ENCODE measurements around the gene CD9. TPM values are rescaled to one million over a fixed set of nuclear protein-coding genes. Genes with fewer than 3 reads are reported as not detected.
"Not testable (repeated sequence)": the region's sequence is repeated elsewhere in the genome, so short reads cannot be mapped to it uniquely, and the experiment has no call there.

The CD9 gene
- polyA plus RNA-seq, 1 donor (not counting 4 experiments of a cell fraction or from before 2014, with no cell fraction given): 1,084 TPM

DNA sequence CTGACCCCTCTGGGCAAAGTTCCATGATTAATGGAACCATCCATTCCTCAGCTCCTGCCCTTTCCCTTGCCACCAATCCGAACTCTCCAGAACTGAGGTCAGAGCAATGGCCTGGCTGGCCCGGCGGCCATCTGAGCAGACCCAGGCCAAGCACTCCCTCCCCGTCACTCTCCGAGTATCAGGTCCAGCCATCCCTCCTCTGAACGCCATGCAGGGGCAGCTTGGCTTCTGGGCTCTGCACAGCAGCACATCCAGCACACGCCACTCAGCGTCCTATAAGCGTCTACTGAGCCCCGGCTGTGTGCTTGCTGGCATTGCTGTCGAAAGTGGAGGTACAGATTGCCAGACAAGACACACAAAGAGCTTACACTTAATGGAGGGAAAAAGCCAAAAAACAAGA lies 41.5 kb upstream of the CD9 start:
- no peak for DNase-seq (ENCODE audit: low read depth, low spot score)
- H3K36me3 ChIP-seq (ENCODE audit: control insufficient read depth in 2 of 2, extremely low read depth in 1 of 2, insufficient read depth in 2 of 2, low read length in 2 of 2): no peaks in the 10 kb centered on the region
- H2AFZ ChIP-seq (ENCODE audit: control insufficient read depth, low read length): no peak overlapping the region
- H3K9ac ChIP-seq (ENCODE audit: control insufficient read depth, extremely low read depth, insufficient read depth, low read length): no peak overlapping the region
- H3K4me1 ChIP-seq (ENCODE audit: control insufficient read depth, extremely low read depth, insufficient read depth, low read length): no peaks in the 10 kb centered on the region
- no peaks in the 10 kb centered on the region for H3K9me3 ChIP-seq (ENCODE audit: control insufficient read depth, low read depth, low read length)
- no peak overlapping the region for H3K4me2 ChIP-seq (ENCODE audit: control insufficient read depth, extremely low read depth, insufficient read depth, low read depth, low read length)
- H3K27ac ChIP-seq (ENCODE audit: control insufficient read depth, insufficient read depth, low read length): no peak overlapping the region
- no peaks in the 10 kb centered on the region for H3K79me2 ChIP-seq (ENCODE audit: control insufficient read depth, insufficient read depth, low read length)
- dilution Hi-C loops (cut with MboI; ENCODE audit: extremely low pct_ligation_motif_present, low sequenced_read_pairs): no loop called here
- H3K4me3 ChIP-seq (ENCODE audit: control insufficient read depth in 2 of 3, extremely low read depth in 1 of 3, insufficient read depth in 2 of 3, low read depth in 1 of 3, low read length in 3 of 3): no peak overlapping the region
- no peak for FAIRE-seq
- H3K9me1 ChIP-seq (ENCODE audit: control insufficient read depth, extremely low read depth, insufficient read depth, low read length): no peaks in the 10 kb centered on the region
- no peaks in the 10 kb centered on the region for H4K20me1 ChIP-seq (ENCODE audit: control insufficient read depth, extremely low read depth, insufficient read depth, low read length)
- TF ChIP-seq EZH2 (IDR thresholded peaks at IDR 0.05; ENCODE audit: low read length): no peak
- TF ChIP-seq, protein P1, sequence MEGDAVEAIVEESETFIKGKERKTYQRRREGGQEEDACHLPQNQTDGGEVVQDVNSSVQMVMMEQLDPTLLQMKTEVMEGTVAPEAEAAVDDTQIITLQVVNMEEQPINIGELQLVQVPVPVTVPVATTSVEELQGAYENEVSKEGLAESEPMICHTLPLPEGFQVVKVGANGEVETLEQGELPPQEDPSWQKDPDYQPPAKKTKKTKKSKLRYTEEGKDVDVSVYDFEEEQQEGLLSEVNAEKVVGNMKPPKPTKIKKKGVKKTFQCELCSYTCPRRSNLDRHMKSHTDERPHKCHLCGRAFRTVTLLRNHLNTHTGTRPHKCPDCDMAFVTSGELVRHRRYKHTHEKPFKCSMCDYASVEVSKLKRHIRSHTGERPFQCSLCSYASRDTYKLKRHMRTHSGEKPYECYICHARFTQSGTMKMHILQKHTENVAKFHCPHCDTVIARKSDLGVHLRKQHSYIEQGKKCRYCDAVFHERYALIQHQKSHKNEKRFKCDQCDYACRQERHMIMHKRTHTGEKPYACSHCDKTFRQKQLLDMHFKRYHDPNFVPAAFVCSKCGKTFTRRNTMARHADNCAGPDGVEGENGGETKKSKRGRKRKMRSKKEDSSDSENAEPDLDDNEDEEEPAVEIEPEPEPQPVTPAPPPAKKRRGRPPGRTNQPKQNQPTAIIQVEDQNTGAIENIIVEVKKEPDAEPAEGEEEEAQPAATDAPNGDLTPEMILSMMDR (optimal IDR thresholded peaks at IDR 0.05 in 1 of 3, IDR thresholded peaks at IDR 0.05 in 1 of 3, conservative IDR thresholded peaks at IDR 0.05 in 1 of 3; ENCODE audit: extremely low read depth in 1 of 3, insufficient read depth in 2 of 3, low read length in 3 of 3): no peak
- peaks cover 8% of the 10 kb centered on the region for H3K27me3 ChIP-seq (ENCODE audit: control insufficient read depth, extremely low read depth, insufficient read depth, low read length)

DNA sequence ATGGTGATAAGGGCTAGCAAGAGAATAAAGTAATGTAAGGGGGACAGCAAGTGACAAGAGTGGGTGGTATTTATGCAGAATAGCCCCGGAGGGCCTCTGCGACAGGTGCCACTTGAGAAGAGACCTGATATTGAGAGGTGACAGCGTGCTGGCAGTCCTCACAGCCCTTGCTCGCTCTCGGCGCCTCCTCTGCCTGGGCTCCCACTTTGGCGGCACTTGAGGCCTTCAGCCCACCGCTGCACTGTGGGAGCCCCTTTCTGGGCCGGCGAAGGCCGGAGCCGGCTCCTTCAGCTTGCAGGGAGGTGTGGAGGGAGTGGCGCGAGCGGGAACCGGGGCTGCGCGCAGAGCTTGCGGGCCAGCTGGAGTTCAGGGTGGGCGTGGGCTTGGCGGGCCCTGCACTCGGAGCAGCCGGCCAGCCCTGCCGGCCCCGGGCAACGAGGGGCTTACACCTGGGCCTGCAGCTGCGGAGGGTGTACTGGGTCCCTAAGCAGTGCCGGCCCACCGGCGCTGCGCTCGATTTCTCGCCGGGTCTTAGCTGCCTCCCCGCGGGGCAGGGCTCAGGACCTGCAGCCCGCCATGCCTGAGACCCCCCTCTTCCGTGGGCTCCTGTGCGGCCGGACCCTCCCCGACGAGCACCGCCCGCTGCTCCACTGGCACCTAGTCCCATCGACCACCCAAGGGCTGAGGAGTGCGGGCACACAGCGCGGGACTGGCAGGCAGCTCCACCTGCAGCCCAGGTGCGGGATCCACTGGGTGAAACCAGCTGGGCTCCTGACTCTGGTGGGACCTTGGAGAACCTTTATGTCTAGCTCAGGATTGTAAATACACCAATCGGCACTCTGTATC lies 40.8 kb upstream of the CD9 start:
- H3K4me3 ChIP-seq (ENCODE audit: control insufficient read depth in 2 of 3, extremely low read depth in 1 of 3, insufficient read depth in 2 of 3, low read depth in 1 of 3, low read length in 3 of 3); H3K4me1 ChIP-seq (ENCODE audit: control insufficient read depth, extremely low read depth, insufficient read depth, low read length); H3K27ac ChIP-seq (ENCODE audit: control insufficient read depth, insufficient read depth, low read length); FAIRE-seq; H3K79me2 ChIP-seq (ENCODE audit: control insufficient read depth, insufficient read depth, low read length); H4K20me1 ChIP-seq (ENCODE audit: control insufficient read depth, extremely low read depth, insufficient read depth, low read length); DNase-seq (ENCODE audit: low read depth, low spot score); H3K27me3 ChIP-seq (ENCODE audit: control insufficient read depth, extremely low read depth, insufficient read depth, low read length); H3K9me3 ChIP-seq (ENCODE audit: control insufficient read depth, low read depth, low read length); H2AFZ ChIP-seq (ENCODE audit: control insufficient read depth, low read length); dilution Hi-C loops (cut with MboI; ENCODE audit: extremely low pct_ligation_motif_present, low sequenced_read_pairs); H3K36me3 ChIP-seq (ENCODE audit: control insufficient read depth in 2 of 2, extremely low read depth in 1 of 2, insufficient read depth in 2 of 2, low read length in 2 of 2); H3K4me2 ChIP-seq (ENCODE audit: control insufficient read depth, extremely low read depth, insufficient read depth, low read depth, low read length); H3K9me1 ChIP-seq (ENCODE audit: control insufficient read depth, extremely low read depth, insufficient read depth, low read length); H3K9ac ChIP-seq (ENCODE audit: control insufficient read depth, extremely low read depth, insufficient read depth, low read length): not testable (repeated sequence)

DNA sequence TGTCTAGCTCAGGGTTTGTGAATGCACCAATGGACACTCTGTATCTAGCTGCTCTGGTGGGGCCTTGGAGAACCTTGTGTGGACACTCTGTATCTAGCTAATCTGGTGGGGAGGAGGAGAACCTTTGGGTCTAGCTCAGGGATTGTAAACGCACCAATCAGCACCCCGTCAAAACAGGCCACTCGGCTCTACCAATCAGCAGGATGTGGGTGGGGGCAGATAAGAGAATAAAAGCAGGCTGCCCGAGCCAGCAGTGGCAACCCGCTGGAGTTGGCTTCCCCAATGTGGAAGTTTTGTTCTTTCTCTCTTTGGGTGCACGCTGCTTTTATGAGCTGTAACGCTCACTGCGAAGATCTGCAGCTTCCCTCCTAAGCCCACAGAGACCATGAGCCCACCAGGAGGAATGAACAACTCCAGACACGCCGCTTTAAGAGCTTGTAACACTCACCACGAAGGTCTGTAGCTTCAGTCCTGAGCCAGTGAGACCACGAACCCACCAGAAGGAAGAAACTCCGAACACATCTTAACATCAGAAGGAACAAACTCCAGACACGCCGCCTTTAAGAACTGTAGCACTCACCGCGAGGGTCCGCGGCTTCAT lies 40.1 kb upstream of the CD9 start:
- H4K20me1 ChIP-seq (ENCODE audit: control insufficient read depth, extremely low read depth, insufficient read depth, low read length); H3K4me3 ChIP-seq (ENCODE audit: control insufficient read depth in 2 of 3, extremely low read depth in 1 of 3, insufficient read depth in 2 of 3, low read depth in 1 of 3, low read length in 3 of 3); H3K36me3 ChIP-seq (ENCODE audit: control insufficient read depth in 2 of 2, extremely low read depth in 1 of 2, insufficient read depth in 2 of 2, low read length in 2 of 2); H3K9me3 ChIP-seq (ENCODE audit: control insufficient read depth, low read depth, low read length); H3K27ac ChIP-seq (ENCODE audit: control insufficient read depth, insufficient read depth, low read length); H3K27me3 ChIP-seq (ENCODE audit: control insufficient read depth, extremely low read depth, insufficient read depth, low read length); H2AFZ ChIP-seq (ENCODE audit: control insufficient read depth, low read length); H3K4me2 ChIP-seq (ENCODE audit: control insufficient read depth, extremely low read depth, insufficient read depth, low read depth, low read length); H3K9me1 ChIP-seq (ENCODE audit: control insufficient read depth, extremely low read depth, insufficient read depth, low read length); FAIRE-seq; H3K9ac ChIP-seq (ENCODE audit: control insufficient read depth, extremely low read depth, insufficient read depth, low read length); DNase-seq (ENCODE audit: low read depth, low spot score); dilution Hi-C loops (cut with MboI; ENCODE audit: extremely low pct_ligation_motif_present, low sequenced_read_pairs); H3K4me1 ChIP-seq (ENCODE audit: control insufficient read depth, extremely low read depth, insufficient read depth, low read length); H3K79me2 ChIP-seq (ENCODE audit: control insufficient read depth, insufficient read depth, low read length): not testable (repeated sequence)
